ENCODE results near the gene SBNO1.

SBNO1 gene

DNA sequence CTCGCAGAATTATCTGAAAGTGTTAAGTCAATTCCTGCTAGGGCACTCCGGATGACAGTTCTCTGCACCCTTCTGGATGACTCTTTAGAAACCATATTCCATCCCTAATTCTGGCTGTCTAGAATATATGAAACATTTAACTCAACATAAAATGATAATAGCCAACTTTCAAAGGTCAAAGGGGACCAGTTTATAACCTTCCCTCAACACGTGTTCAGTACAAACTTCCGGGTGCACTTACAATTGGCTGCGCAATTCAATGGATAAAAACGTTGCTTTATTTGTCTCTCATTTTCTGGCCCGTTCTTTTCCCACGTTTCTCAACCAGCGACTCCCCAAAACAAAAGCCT lies 1.3 kb downstream of the SBNO1 start (continued):
- peak; percentile 49; the same call in 1 of the 2 replicates for TF ChIP-seq ZXDB (tag by site-specific recombination; IDR thresholded peaks at IDR 0.05)
- TF ChIP-seq, protein P1, sequence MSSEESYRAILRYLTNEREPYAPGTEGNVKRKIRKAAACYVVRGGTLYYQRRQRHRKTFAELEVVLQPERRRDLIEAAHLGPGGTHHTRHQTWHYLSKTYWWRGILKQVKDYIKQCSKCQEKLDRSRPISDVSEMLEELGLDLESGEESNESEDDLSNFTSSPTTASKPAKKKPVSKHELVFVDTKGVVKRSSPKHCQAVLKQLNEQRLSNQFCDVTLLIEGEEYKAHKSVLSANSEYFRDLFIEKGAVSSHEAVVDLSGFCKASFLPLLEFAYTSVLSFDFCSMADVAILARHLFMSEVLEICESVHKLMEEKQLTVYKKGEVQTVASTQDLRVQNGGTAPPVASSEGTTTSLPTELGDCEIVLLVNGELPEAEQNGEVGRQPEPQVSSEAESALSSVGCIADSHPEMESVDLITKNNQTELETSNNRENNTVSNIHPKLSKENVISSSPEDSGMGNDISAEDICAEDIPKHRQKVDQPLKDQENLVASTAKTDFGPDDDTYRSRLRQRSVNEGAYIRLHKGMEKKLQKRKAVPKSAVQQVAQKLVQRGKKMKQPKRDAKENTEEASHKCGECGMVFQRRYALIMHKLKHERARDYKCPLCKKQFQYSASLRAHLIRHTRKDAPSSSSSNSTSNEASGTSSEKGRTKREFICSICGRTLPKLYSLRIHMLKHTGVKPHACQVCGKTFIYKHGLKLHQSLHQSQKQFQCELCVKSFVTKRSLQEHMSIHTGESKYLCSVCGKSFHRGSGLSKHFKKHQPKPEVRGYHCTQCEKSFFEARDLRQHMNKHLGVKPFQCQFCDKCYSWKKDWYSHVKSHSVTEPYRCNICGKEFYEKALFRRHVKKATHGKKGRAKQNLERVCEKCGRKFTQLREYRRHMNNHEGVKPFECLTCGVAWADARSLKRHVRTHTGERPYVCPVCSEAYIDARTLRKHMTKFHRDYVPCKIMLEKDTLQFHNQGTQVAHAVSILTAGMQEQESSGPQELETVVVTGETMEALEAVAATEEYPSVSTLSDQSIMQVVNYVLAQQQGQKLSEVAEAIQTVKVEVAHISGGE (tag by site-specific recombination; conservative IDR thresholded peaks at IDR 0.05; ENCODE audit: low read depth): peak; percentile 41
- no peak for TF ChIP-seq AEBP2 (tag by site-specific recombination; IDR thresholded peaks at IDR 0.05; ENCODE audit: borderline replicate concordance)
- TF ChIP-seq ZNF202 (tag by site-specific recombination; IDR thresholded peaks at IDR 0.05; ENCODE audit: borderline replicate concordance): no peak
- no peak for TF ChIP-seq MZF1 (tag by site-specific recombination; IDR thresholded peaks at IDR 0.05; ENCODE audit: borderline replicate concordance)
- 0 out of 2 replicates have a peak, but pooled peaks have one; percentile 25 for TF ChIP-seq PRDM1 (tag by site-specific recombination; IDR thresholded peaks at IDR 0.05)
- no peak for TF ChIP-seq ZNF670 (tag by site-specific recombination; IDR thresholded peaks at IDR 0.05; ENCODE audit: low read depth)
- TF ChIP-seq ZSCAN23 (tag by site-specific recombination; IDR thresholded peaks at IDR 0.05): no peak
- no peak for TF ChIP-seq ZNF600 (tag by site-specific recombination; IDR thresholded peaks at IDR 0.05)
- TF ChIP-seq ZNF398 (tag by site-specific recombination; IDR thresholded peaks at IDR 0.05): no peak
- no peak for TF ChIP-seq GFI1B (tag by site-specific recombination; IDR thresholded peaks at IDR 0.05)
- TF ChIP-seq, protein P2, sequence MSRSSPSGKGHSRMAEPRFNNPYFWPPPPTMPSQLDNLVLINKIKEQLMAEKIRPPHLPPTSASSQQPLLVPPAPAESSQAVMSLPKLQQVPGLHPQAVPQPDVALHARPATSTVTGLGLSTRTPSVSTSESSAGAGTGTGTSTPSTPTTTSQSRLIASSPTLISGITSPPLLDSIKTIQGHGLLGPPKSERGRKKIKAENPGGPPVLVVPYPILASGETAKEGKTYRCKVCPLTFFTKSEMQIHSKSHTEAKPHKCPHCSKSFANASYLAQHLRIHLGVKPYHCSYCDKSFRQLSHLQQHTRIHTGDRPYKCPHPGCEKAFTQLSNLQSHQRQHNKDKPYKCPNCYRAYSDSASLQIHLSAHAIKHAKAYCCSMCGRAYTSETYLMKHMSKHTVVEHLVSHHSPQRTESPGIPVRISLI (tag by site-specific recombination; IDR thresholded peaks at IDR 0.05): no peak

- ChIA-PET POLR2A (no interaction called here), CTCF (no interaction called here)
- Histone ChIP-seq H3K4me3 (ENCODE audit: low read depth, low read length) (no peak overlapping the region), H3K9me3 (ENCODE audit: control insufficient read depth, insufficient read depth, low read depth, low read length) (no peaks in the 10 kb centered on the region), H3K4me1 (ENCODE audit: control insufficient read depth, insufficient read depth, low read length) (peaks cover 3% of the 10 kb centered on the region), H3K27ac (ENCODE audit: extremely low read depth, low read depth, low read length) (no peak overlapping the region), H3K36me3 (ENCODE audit: control insufficient read depth in 2 of 2, insufficient read depth in 1 of 2, low read length in 2 of 2) (peaks cover 0 to 6% of the 10 kb centered on the region in 2 experiments; a peak in 2 of 3 replicates)
- TF ChIP-seq ZNF426 (tag by site-specific recombination; IDR thresholded peaks at IDR 0.05): no peak
Measured at GRCh38 chr12:123358035-123358434, 6.6 kb downstream of the SBNO1 start.

DNA sequence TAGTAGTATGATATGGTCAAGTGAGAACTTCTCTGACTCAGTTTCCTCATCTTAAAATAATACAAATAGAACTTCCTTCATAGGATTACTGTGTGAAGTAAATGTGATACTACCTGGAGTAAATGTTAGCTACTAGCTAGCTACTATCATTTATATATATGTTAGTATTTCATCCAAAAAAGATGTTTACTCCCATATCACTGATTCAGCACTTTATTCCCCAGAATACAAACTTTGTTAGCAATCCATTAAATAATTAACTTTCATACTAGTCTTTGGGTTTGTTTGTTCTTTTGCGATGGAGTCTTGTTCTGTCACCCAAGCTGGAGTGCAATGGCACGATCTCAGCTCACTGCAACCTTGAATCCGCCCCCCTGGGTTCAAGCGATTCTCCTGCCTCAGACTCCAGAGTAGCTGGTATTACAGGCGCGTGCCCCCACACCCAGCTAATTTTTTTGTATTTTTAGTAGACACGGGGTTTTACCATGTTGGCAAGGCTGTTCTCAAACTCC lies 8.4 kb downstream of the SBNO1 start:
- ChIA-PET POLR2A (no interaction called here), CTCF (no interaction called here)
- Histone ChIP-seq H3K4me1 (ENCODE audit: control insufficient read depth, insufficient read depth, low read length) (no peaks in the 10 kb centered on the region; the same call in 1 of the 2 replicates), H3K4me3 (ENCODE audit: low read depth, low read length) (no peak overlapping the region), H3K36me3 (ENCODE audit: control insufficient read depth in 2 of 2, insufficient read depth in 1 of 2, low read length in 2 of 2) (peaks cover 0 to 6% of the 10 kb centered on the region in 2 experiments; a peak in 2 of 3 replicates), H3K27ac (ENCODE audit: extremely low read depth, low read depth, low read length) (no peak overlapping the region), H3K9me3 (ENCODE audit: control insufficient read depth, insufficient read depth, low read depth, low read length) (no peaks in the 10 kb centered on the region)
- TF ChIP-seq GLIS1 (tag by site-specific recombination; IDR thresholded peaks at IDR 0.05): peak; percentile 21; the same call in 1 of the 2 replicates
- TF ChIP-seq ZNF600 (tag by site-specific recombination; IDR thresholded peaks at IDR 0.05): peak; percentile 23; the same call in 1 of the 2 replicates
- TF ChIP-seq FEZF1 (tag by site-specific recombination; IDR thresholded peaks at IDR 0.05): no peak

Measured in HEK293 (cell line).